Muscle of leg (tissue), 11 donors: ENCODE data around the gene ADD2. TPM values are rescaled to one million over a fixed set of nuclear protein-coding genes. Genes with fewer than 3 reads are reported as not detected.

Experiments
- DNase-seq: peaks from one replicate; pipeline ENCODE4 v3.0.0; 2013
- H3K27ac ChIP-seq: one replicate; pipeline ENCODE4 v1.5.1; 2013; ENCODE audit warnings: mild to moderate bottlenecking, low read length, control low read depth
- H3K27me3 ChIP-seq: one replicate; pipeline ENCODE4 v1.6.1; 2013; ENCODE audit warnings: low read length; ENCODE audit not compliant: control insufficient read depth, insufficient read depth
- H3K36me3 ChIP-seq: one replicate; pipeline ENCODE4 v1.6.1; 2013; ENCODE audit warnings: low read length; ENCODE audit not compliant: control insufficient read depth, insufficient read depth
- H3K4me1 ChIP-seq: one replicate; pipeline ENCODE4 v1.6.1; 2013; ENCODE audit warnings: low read length; ENCODE audit not compliant: control insufficient read depth, insufficient read depth
- H3K4me3 ChIP-seq: one replicate; pipeline ENCODE4 v1.5.1; 2013; ENCODE audit warnings: low read length, control low read depth
- H3K9me3 ChIP-seq: replicated peaks from 2 replicates; pipeline ENCODE4 v1.6.1; 2013; ENCODE audit warnings: low read depth, low read length; ENCODE audit not compliant: control insufficient read depth
- WGBS: methylation state at CpG from one replicate; pipeline ENCODE4 v1.1.5; 2013; ENCODE audit warnings: missing lambda C conversion rate; ENCODE audit not compliant: insufficient coverage; 5-methylcytosine and 5-hydroxymethylcytosine counted together
- polyA plus RNA-seq, 8 donors: library from polyadenylated mRNA; unstranded; fragments of 120-200 nt; gene quantifications; one replicate each; pipeline versions ENCODE4 v1.2.1 to v1.2.3, GENCODE V29; 2013; ENCODE audit warnings: inconsistent platforms in 1 of 8, low replicate concordance in 1 of 8; ENCODE audit not compliant: insufficient read length in 8 of 8, insufficient read depth in 1 of 8
- total RNA-seq: library from RNA; stranded (reverse); fragments of 120-200 nt; gene quantifications from one replicate; pipeline ENCODE4 v1.2.4, GENCODE V29; 2013

ADD2 gene
- total and polyA plus RNA-seq, 9 donors: 0.98 to 4.2 (median 2.4) TPM

GRCh38 chr2:70753031-70753430 is 15.0 kb downstream of the ADD2 start:
- no peak for DNase-seq
- no peaks in the 10 kb centered on the region for H3K36me3 ChIP-seq
- no peaks in the 10 kb centered on the region for H3K4me1 ChIP-seq
- H3K27me3 ChIP-seq: peaks cover 11% of the 10 kb centered on the region
- H3K4me3 ChIP-seq: no peak overlapping the region
- H3K27ac ChIP-seq: no peak overlapping the region
- no peaks in the 10 kb centered on the region for H3K9me3 ChIP-seq

GRCh38 chr2:70752396-70752795 is 15.6 kb downstream of the ADD2 start:
- Histone ChIP-seq H3K4me3 (no peak overlapping the region), H3K4me1 (no peaks in the 10 kb centered on the region), H3K27me3 (peaks cover 11% of the 10 kb centered on the region), H3K9me3 (no peaks in the 10 kb centered on the region), H3K36me3 (no peaks in the 10 kb centered on the region), H3K27ac (no peak overlapping the region)
- peak; percentile 12 for DNase-seq
- 88% methylated on average over 1 of the region's 1 CpG for WGBS

GRCh38 chr2:70751881-70752280 is 16.1 kb downstream of the ADD2 start:
- Histone ChIP-seq H3K4me1 (no peaks in the 10 kb centered on the region), H3K4me3 (no peak overlapping the region), H3K36me3 (no peaks in the 10 kb centered on the region), H3K9me3 (no peaks in the 10 kb centered on the region), H3K27me3 (peaks cover 11% of the 10 kb centered on the region), H3K27ac (no peak overlapping the region)
- DNase-seq: no peak
- WGBS: no CpG with 5 or more reads among the region's 4 CpGs

GRCh38 chr2:70750320-70750719 is 17.7 kb downstream of the ADD2 start:
- Histone ChIP-seq H3K27me3 (peaks cover 11% of the 10 kb centered on the region), H3K36me3 (no peaks in the 10 kb centered on the region), H3K9me3 (no peaks in the 10 kb centered on the region), H3K27ac (no peak overlapping the region), H3K4me3 (no peak overlapping the region), H3K4me1 (peaks cover 4% of the 10 kb centered on the region)
- WGBS: no CpG with 5 or more reads among the region's 1 CpG
- DNase-seq: no peak

- Histone ChIP-seq H3K9me3 (no peaks in the 10 kb centered on the region), H3K36me3 (no peaks in the 10 kb centered on the region)
- DNase-seq: no peak
These were observed 19.8 kb downstream of the ADD2 start for GRCh38 chr2:70748002-70748784.

GRCh38 chr2:70747284-70747683 is 20.7 kb downstream of the ADD2 start:
- no peak for DNase-seq
- H3K27ac ChIP-seq: no peak overlapping the region
- H3K4me3 ChIP-seq: no peak overlapping the region
- H3K36me3 ChIP-seq: no peaks in the 10 kb centered on the region
- H3K27me3 ChIP-seq: peaks cover 2% of the 10 kb centered on the region
- no peaks in the 10 kb centered on the region for H3K9me3 ChIP-seq
- WGBS: 100% methylated on average over 2 of the region's 3 CpGs
- H3K4me1 ChIP-seq: peaks cover 4% of the 10 kb centered on the region

More at GRCh38 chr2:70748002-70748784, 19.8 kb downstream of the ADD2 start:
- H3K4me1 ChIP-seq: peaks cover 4% of the 10 kb centered on the region
- 40% methylated on average over 1 of the region's 1 CpG for WGBS
- peaks cover 2% of the 10 kb centered on the region for H3K27me3 ChIP-seq
- H3K27ac ChIP-seq: no peak overlapping the region
- no peak overlapping the region for H3K4me3 ChIP-seq

GRCh38 chr2:70746094-70746974 is 21.7 kb downstream of the ADD2 start:
- DNase-seq: peak; percentile 41
- WGBS: no CpG with 5 or more reads among the region's 5 CpGs
- Histone ChIP-seq H3K27me3 (peaks cover 2% of the 10 kb centered on the region), H3K4me3 (no peak overlapping the region), H3K27ac (no peak overlapping the region), H3K4me1 (peaks cover 4% of the 10 kb centered on the region), H3K9me3 (no peaks in the 10 kb centered on the region), H3K36me3 (no peaks in the 10 kb centered on the region)

GRCh38 chr2:70745276-70745825 is 22.6 kb downstream of the ADD2 start:
- no peak overlapping the region for H3K27ac ChIP-seq
- no CpG with 5 or more reads among the region's 3 CpGs for WGBS
- no peaks in the 10 kb centered on the region for H3K9me3 ChIP-seq
- DNase-seq: peak; percentile 28
- H3K27me3 ChIP-seq: peaks cover 2% of the 10 kb centered on the region
- H3K36me3 ChIP-seq: no peaks in the 10 kb centered on the region
- H3K4me3 ChIP-seq: no peak overlapping the region
- peaks cover 4% of the 10 kb centered on the region for H3K4me1 ChIP-seq

GRCh38 chr2:70744397-70744796 is 23.6 kb downstream of the ADD2 start:
- Histone ChIP-seq H3K27ac (no peak overlapping the region), H3K27me3 (no peaks in the 10 kb centered on the region), H3K4me3 (no peak overlapping the region), H3K36me3 (no peaks in the 10 kb centered on the region), H3K9me3 (no peaks in the 10 kb centered on the region), H3K4me1 (peaks cover 4% of the 10 kb centered on the region)
- WGBS: 86% methylated on average over 1 of the region's 3 CpGs
- no peak for DNase-seq

- no peak overlapping the region for H3K27ac ChIP-seq
- no peaks in the 10 kb centered on the region for H3K27me3 ChIP-seq
- no peaks in the 10 kb centered on the region for H3K9me3 ChIP-seq
- H3K4me3 ChIP-seq: no peak overlapping the region
- no peaks in the 10 kb centered on the region for H3K36me3 ChIP-seq
- DNase-seq: no peak
- peaks cover 4% of the 10 kb centered on the region for H3K4me1 ChIP-seq
These were observed 24.3 kb downstream of the ADD2 start for GRCh38 chr2:70743677-70744076.
